ENCODE data around the gene NTRK3. TPM values are rescaled to one million over a fixed set of nuclear protein-coding genes. Genes with fewer than 3 reads are reported as not detected.

The NTRK3 gene
- total RNA-seq, 1 experiment from 2014 or later = not detected

DNA sequence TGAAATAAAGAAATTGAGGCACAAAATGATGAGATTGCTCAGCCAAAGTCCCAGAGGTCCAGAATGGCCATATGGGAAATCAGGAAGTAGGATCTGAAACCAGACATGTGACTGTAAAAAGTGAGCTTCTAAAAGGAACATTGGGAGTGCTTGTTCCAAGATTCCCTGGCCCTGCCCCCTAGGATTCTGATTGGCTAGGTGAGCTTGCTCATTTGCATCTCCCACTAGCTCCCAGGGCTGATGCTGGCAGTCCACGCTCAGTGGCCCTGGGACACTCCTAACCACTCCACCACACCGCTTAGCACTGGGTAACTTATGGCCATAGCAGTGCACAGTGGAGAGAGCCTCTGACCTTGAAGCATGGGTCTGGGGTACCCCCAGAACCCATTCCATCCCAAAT, 326.7 kb downstream of the NTRK3 start:
- no TSS peak for BruUV-seq (replicated peaks)
- H3K4me1 Mint-ChIP-seq (ENCODE audit: insufficient read depth, unreplicated experiment) = no peaks in the 10 kb centered on the region
- peaks cover 35% of the 10 kb centered on the region for H3K9me3 Mint-ChIP-seq (ENCODE audit: unreplicated experiment)
- TF ChIP-seq, protein P1, sequence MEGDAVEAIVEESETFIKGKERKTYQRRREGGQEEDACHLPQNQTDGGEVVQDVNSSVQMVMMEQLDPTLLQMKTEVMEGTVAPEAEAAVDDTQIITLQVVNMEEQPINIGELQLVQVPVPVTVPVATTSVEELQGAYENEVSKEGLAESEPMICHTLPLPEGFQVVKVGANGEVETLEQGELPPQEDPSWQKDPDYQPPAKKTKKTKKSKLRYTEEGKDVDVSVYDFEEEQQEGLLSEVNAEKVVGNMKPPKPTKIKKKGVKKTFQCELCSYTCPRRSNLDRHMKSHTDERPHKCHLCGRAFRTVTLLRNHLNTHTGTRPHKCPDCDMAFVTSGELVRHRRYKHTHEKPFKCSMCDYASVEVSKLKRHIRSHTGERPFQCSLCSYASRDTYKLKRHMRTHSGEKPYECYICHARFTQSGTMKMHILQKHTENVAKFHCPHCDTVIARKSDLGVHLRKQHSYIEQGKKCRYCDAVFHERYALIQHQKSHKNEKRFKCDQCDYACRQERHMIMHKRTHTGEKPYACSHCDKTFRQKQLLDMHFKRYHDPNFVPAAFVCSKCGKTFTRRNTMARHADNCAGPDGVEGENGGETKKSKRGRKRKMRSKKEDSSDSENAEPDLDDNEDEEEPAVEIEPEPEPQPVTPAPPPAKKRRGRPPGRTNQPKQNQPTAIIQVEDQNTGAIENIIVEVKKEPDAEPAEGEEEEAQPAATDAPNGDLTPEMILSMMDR (IDR thresholded peaks at IDR 0.05; ENCODE audit: unreplicated experiment) = no peak
- intact Hi-C loops (cut with micrococcal nuclease) = no loop called here
- POLR2A ChIA-PET = no interaction called here
- CTCF ChIA-PET = no interaction called here
- no peak overlapping the region for H3K27ac Mint-ChIP-seq (ENCODE audit: low read depth, unreplicated experiment)
- H3K36me3 Mint-ChIP-seq (ENCODE audit: insufficient read depth, unreplicated experiment) = no peaks in the 10 kb centered on the region
- no peak overlapping the region for H3K4me3 Mint-ChIP-seq (ENCODE audit: unreplicated experiment)
- no peak for DNase-seq (ENCODE audit: unreplicated experiment)
- no peaks in the 10 kb centered on the region for H3K27me3 Mint-ChIP-seq (ENCODE audit: insufficient read depth, unreplicated experiment)

DNA sequence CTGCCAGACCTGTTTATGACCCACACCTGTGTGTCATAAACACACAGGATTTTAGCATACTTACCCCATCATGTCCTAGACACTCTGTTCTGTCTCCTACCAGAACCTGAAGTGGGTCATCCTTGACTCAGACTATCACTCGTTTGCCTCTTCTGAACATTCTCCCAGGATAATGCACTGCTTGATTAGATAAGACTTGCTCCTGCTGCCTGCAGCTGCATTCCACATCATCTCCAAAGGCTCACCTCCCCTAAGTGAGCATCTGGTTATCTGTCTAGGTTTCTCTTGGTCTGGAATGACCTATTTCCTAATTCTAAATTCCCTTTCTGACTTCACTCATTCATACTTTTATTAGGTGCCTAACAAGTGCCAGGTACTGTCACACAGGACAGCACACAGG, 332.1 kb downstream of the NTRK3 start:
- Mint-ChIP-seq H3K27me3 (ENCODE audit: insufficient read depth, unreplicated experiment) (no peaks in the 10 kb centered on the region), H3K27ac (ENCODE audit: low read depth, unreplicated experiment) (no peak overlapping the region), H3K36me3 (ENCODE audit: insufficient read depth, unreplicated experiment) (peaks cover 6% of the 10 kb centered on the region), H3K9me3 (ENCODE audit: unreplicated experiment) (peaks cover 58% of the 10 kb centered on the region), H3K4me3 (ENCODE audit: unreplicated experiment) (no peak overlapping the region), H3K4me1 (ENCODE audit: insufficient read depth, unreplicated experiment) (no peaks in the 10 kb centered on the region)
- intact Hi-C loops (cut with micrococcal nuclease) = no loop called here
- BruUV-seq (replicated peaks) = no TSS peak
- CTCF ChIA-PET = no interaction called here
- POLR2A ChIA-PET = no interaction called here
- no peak for DNase-seq (ENCODE audit: unreplicated experiment)
- TF ChIP-seq, protein P1 (IDR thresholded peaks at IDR 0.05; ENCODE audit: unreplicated experiment) = no peak

DNA sequence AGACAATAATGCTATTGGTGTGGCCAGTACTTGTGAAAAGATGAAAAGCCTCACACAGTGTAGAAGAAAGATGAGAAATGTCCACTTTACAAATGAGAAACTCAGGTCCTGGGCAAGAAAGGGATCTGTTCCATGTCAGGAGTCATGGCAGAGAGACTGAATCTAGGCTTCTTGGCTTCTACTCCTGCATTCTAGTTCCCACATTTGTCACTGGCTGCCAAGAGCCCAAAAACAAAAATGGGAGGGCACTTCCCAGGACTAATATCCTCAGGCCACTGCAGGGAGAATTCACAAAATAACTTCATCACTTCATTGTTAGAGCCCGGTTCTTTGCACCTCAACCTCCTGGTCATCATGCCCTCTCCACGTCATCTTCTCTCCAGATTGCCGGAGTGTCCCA, 337.5 kb downstream of the NTRK3 start:
- Mint-ChIP-seq H3K27me3 (ENCODE audit: insufficient read depth, unreplicated experiment) (no peaks in the 10 kb centered on the region), H3K4me3 (ENCODE audit: unreplicated experiment) (no peak overlapping the region), H3K27ac (ENCODE audit: low read depth, unreplicated experiment) (no peak overlapping the region), H3K4me1 (ENCODE audit: insufficient read depth, unreplicated experiment) (no peaks in the 10 kb centered on the region), H3K9me3 (ENCODE audit: unreplicated experiment) (peaks cover 49% of the 10 kb centered on the region), H3K36me3 (ENCODE audit: insufficient read depth, unreplicated experiment) (peaks cover 6% of the 10 kb centered on the region)
- ChIA-PET CTCF (no interaction called here), POLR2A (no interaction called here)
- DNase-seq (ENCODE audit: unreplicated experiment) = no peak
- BruUV-seq (replicated peaks) = no TSS peak
- TF ChIP-seq, protein P1 (IDR thresholded peaks at IDR 0.05; ENCODE audit: unreplicated experiment) = no peak
- intact Hi-C loops (cut with micrococcal nuclease) = no loop called here

DNA sequence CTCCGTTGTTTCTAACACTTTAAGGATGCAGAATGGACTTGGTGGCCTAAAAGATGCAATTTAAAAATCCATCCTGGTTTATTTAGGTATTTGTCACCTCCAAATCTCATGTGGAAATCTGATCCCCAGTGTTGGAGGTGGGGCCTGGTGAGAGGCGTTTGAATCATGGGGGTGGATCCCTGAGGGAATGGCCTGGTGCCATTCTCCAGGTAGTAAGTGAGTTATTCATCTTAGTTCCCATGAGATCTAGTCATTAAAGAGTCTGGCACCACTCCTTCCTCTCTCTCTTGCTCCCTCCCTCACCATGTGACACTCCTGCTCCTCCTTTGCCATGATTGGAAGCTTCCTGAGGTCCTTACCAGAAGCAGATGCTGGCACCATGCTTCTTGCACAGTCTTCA, 339.1 kb downstream of the NTRK3 start:
- H3K27me3 Mint-ChIP-seq (ENCODE audit: insufficient read depth, unreplicated experiment) = no peaks in the 10 kb centered on the region
- DNase-seq (ENCODE audit: unreplicated experiment) = no peak
- POLR2A ChIA-PET = no interaction called here
- no TSS peak for BruUV-seq (replicated peaks)
- CTCF ChIA-PET = no interaction called here
- peaks cover 6% of the 10 kb centered on the region for H3K36me3 Mint-ChIP-seq (ENCODE audit: insufficient read depth, unreplicated experiment)
- peaks cover 45% of the 10 kb centered on the region for H3K9me3 Mint-ChIP-seq (ENCODE audit: unreplicated experiment)
- TF ChIP-seq, protein P1 (IDR thresholded peaks at IDR 0.05; ENCODE audit: unreplicated experiment) = no peak
- no peak overlapping the region for H3K27ac Mint-ChIP-seq (ENCODE audit: low read depth, unreplicated experiment)
- intact Hi-C loops (cut with micrococcal nuclease) = no loop called here
- no peak overlapping the region for H3K4me3 Mint-ChIP-seq (ENCODE audit: unreplicated experiment)
- no peaks in the 10 kb centered on the region for H3K4me1 Mint-ChIP-seq (ENCODE audit: insufficient read depth, unreplicated experiment)

Measured in MCF 10A (cell line).